Endodermal cell (in vitro differentiated cells): ENCODE results near the gene CLEC16A. TPM values are rescaled to one million over a fixed set of nuclear protein-coding genes. Genes with fewer than 3 reads are reported as not detected.
"Not testable (repeated sequence)": the region's sequence is repeated elsewhere in the genome, so short reads cannot be mapped to it uniquely, and the experiment has no call there.

Experiments
- DNase-seq: peaks from one replicate; pipeline ENCODE4 v3.0.0-alpha.2; 2017
- H3K27ac ChIP-seq: 2 replicates; pipeline ENCODE4 v1.5.1; 2013; ENCODE audit warnings: mild to moderate bottlenecking, low read depth, low read length, moderate library complexity
- H3K27me3 ChIP-seq: 2 replicates; pipeline ENCODE4 v1.6.1; 2013; ENCODE audit warnings: mild to moderate bottlenecking, low read length, moderate library complexity; ENCODE audit not compliant: insufficient read depth, control insufficient read depth, poor library complexity, severe bottlenecking
- H3K36me3 ChIP-seq: 2 replicates; pipeline ENCODE4 v1.7.0; 2013; ENCODE audit warnings: mild to moderate bottlenecking, low read length, moderate library complexity; ENCODE audit not compliant: control insufficient read depth, insufficient read depth
- H3K4me1 ChIP-seq: one replicate; pipeline ENCODE4 v1.7.0; 2013; ENCODE audit warnings: low read length; ENCODE audit not compliant: control insufficient read depth, insufficient read depth
- H3K4me3 ChIP-seq: 2 replicates; pipeline ENCODE4 v1.5.1; 2013; ENCODE audit warnings: mild to moderate bottlenecking, low read length, moderate library complexity
- H3K9ac ChIP-seq: 2 replicates; pipeline ENCODE4 v1.6.1; 2013; ENCODE audit warnings: mild to moderate bottlenecking, low read length, moderate library complexity; ENCODE audit not compliant: poor library complexity, severe bottlenecking; ENCODE audit errors: extremely low read depth
- H3K9me3 ChIP-seq: 2 replicates; pipeline ENCODE4 v1.6.1; 2013; ENCODE audit warnings: mild to moderate bottlenecking, low read length, moderate library complexity; ENCODE audit not compliant: control insufficient read depth
- H3K27ac Mint-ChIP-seq: 2 replicates; pipeline ENCODE4 v1.8.0; 2020; ENCODE audit warnings: mixed read lengths
- H3K27me3 Mint-ChIP-seq: 2 replicates; pipeline ENCODE4 v1.8.0; 2021; ENCODE audit warnings: mild to moderate bottlenecking, mixed read lengths; ENCODE audit not compliant: insufficient read depth
- H3K36me3 Mint-ChIP-seq: 2 replicates; pipeline ENCODE4 v1.8.0; 2020; ENCODE audit warnings: low read depth, mixed read lengths
- H3K4me1 Mint-ChIP-seq: 2 replicates; pipeline ENCODE4 v1.8.0; 2020; ENCODE audit warnings: mixed read lengths
- H3K4me3 Mint-ChIP-seq: 2 replicates; pipeline ENCODE4 v1.8.0; 2020; ENCODE audit warnings: mild to moderate bottlenecking, moderate library complexity, mixed read lengths
- H3K9me3 Mint-ChIP-seq: 2 replicates; pipeline ENCODE4 v1.8.0; 2020; ENCODE audit warnings: mild to moderate bottlenecking, mixed read lengths
- CTCF ChIP-seq: fragments of 200-600 bp; sonication (generic); conservative IDR thresholded peaks from 2 replicates; pipeline ENCODE4 v1.5.0; 2021; ENCODE audit warnings: antibody characterized with exemption, mild to moderate bottlenecking
- WGBS, 2 experiments: methylation state at CpG; one replicate each; pipeline versions ENCODE4 v1.1.5 to v1.1.7; 2013; ENCODE audit warnings: missing lambda C conversion rate in 2 of 2, mixed read lengths in 1 of 2; ENCODE audit not compliant: insufficient coverage in 1 of 2, insufficient read length in 1 of 2; 5-methylcytosine and 5-hydroxymethylcytosine counted together
- total RNA-seq, 2 donors: library from RNA; stranded (reverse); fragmentation: NEBNext Ultra II Directional in 1 of 2; extraction: Animal tissue kit (Norgen Biotek cat#: 25700) in 1 of 2; gene quantifications; 2 replicates in 1 of 2; 3 replicates in 1 of 2; pipeline ENCODE4 v1.2.1, GENCODE V29; 2021

Gene CLEC16A
- total RNA-seq, 2 donors from 2014 or later, result 19.5 to 28.3 TPM

GRCh38 chr16:10940501-10941079 is 3.8 kb upstream of the CLEC16A start:
- peaks cover 14% of the 10 kb centered on the region for H3K36me3 Mint-ChIP-seq
- WGBS, 2 experiments, result 79 to 95% methylated on average over 2 to 8 of the region's 8 CpGs
- no peak overlapping the region for H3K27ac Mint-ChIP-seq
- Histone ChIP-seq H3K27ac (no peak overlapping the region), H3K4me1 (peaks cover 14% of the 10 kb centered on the region), H3K4me3 (peak overlapping the region; percentile 86), H3K9me3 (no peaks in the 10 kb centered on the region), H3K27me3 (no peaks in the 10 kb centered on the region), H3K36me3 (peaks cover 9% of the 10 kb centered on the region), H3K9ac (peak overlapping the region; percentile 22)
- TF ChIP-seq CTCF, result no peak
- no peaks in the 10 kb centered on the region for H3K27me3 Mint-ChIP-seq
- H3K9me3 Mint-ChIP-seq, result no peaks in the 10 kb centered on the region
- DNase-seq, result no peak
- peaks cover 33% of the 10 kb centered on the region for H3K4me1 Mint-ChIP-seq
- peak overlapping the region; percentile 87 for H3K4me3 Mint-ChIP-seq

- Mint-ChIP-seq H3K9me3 (no peaks in the 10 kb centered on the region), H3K36me3 (peaks cover 13% of the 10 kb centered on the region), H3K27me3 (no peaks in the 10 kb centered on the region), H3K4me1 (peaks cover 41% of the 10 kb centered on the region), H3K4me3 (peak overlapping the region; percentile 87), H3K27ac (peak overlapping the region; percentile 68)
- H3K27me3 ChIP-seq, result no peaks in the 10 kb centered on the region
- H3K27ac ChIP-seq, result no peak overlapping the region
- peaks cover 9% of the 10 kb centered on the region for H3K36me3 ChIP-seq
- H3K9me3 ChIP-seq, result no peaks in the 10 kb centered on the region
- TF ChIP-seq CTCF, result no peak
- DNase-seq, result peak; percentile 59
- WGBS, 2 experiments, result 8 to 23% methylated on average over 7 to 33 of the region's 36 CpGs
- peak overlapping the region; percentile 22 for H3K9ac ChIP-seq
- H3K4me1 ChIP-seq, result peaks cover 14% of the 10 kb centered on the region
- peak overlapping the region; percentile 86 for H3K4me3 ChIP-seq
Measured at GRCh38 chr16:10941127-10941933, 3.0 kb upstream of the CLEC16A start.

GRCh38 chr16:10941935-10942351 is 2.4 kb upstream of the CLEC16A start:
- Mint-ChIP-seq H3K4me1 (peaks cover 45% of the 10 kb centered on the region), H3K4me3 (peak overlapping the region; percentile 87), H3K36me3 (peaks cover 10% of the 10 kb centered on the region)
- H3K36me3 ChIP-seq, H3K9me3 ChIP-seq, H3K27ac ChIP-seq, DNase-seq, H3K27ac Mint-ChIP-seq, H3K27me3 Mint-ChIP-seq, H3K27me3 ChIP-seq, H3K9me3 Mint-ChIP-seq: not testable (repeated sequence)
- peak overlapping the region; percentile 47 for H3K9ac ChIP-seq
- peaks cover 18% of the 10 kb centered on the region for H3K4me1 ChIP-seq
- WGBS, 2 experiments, result 0% methylated on average over 14 to 52 of the region's 52 CpGs
- H3K4me3 ChIP-seq, result peak overlapping the region; percentile 86
